Right lobe of liver (tissue), 4 donors: ENCODE results near the gene MORC3.

Source experiments
- CTCF ChIP-seq, 4 donors: fragments of 200-600 bp in 3 of 4; fragments of 450-650 bp in 1 of 4; IDR thresholded peaks; one replicate each; pipeline versions ENCODE4 v1.5.1 to v1.8.0; 2016 to 2022; ENCODE audit warnings: antibody characterized with exemption in 4 of 4, mild to moderate bottlenecking in 2 of 4
- POLR2A ChIP-seq: fragments of 450-650 bp; IDR thresholded peaks from one replicate; pipeline ENCODE4 v1.6.1; 2017; ENCODE audit warnings: antibody characterized with exemption, mild to moderate bottlenecking
- donor health status: DM: no; HTN: no; CAD: no.
- donor health status: DM: no; HTN: no; CAD: no.
- donor health status: DM: no; HTN: yes; CAD: no.

- TF ChIP-seq CTCF (IDR thresholded peaks at IDR 0.05) (no peak), POLR2A (no peak)
Observed at GRCh38 chr21:36338975-36339374, 19.0 kb downstream of the MORC3 start.
